Spleen (tissue), 11 donors: ENCODE data around the gene DNAH10. TPM values are rescaled to one million over a fixed set of nuclear protein-coding genes. Genes with fewer than 3 reads are reported as not detected.
A peak's percentile ranks its signal among the peaks of the same experiment; 100 is the strongest.

Experiments used
- DNase-seq: peaks from one replicate; pipeline ENCODE4 v3.0.0-alpha.2; 2020
- H3K27ac ChIP-seq, 8 donors: fragments of 200-600 bp; sonication (generic) in 7 of 8; 1 replicate in 4 of 8; 2 replicates in 4 of 8; pipeline versions ENCODE4 v1.5.0 to v1.8.0; 2016 to 2021; ENCODE audit warnings: inconsistent platforms in 4 of 8, mild to moderate bottlenecking in 4 of 8, moderate library complexity in 1 of 8
- H3K27me3 ChIP-seq, 7 donors: fragments of 200-600 bp; sonication (generic) in 6 of 7; replicated peaks in 1 of 7; 1 replicate in 4 of 7; 2 replicates in 3 of 7; pipeline versions ENCODE4 v1.5.0 to v1.8.0; 2016 to 2021; ENCODE audit warnings: inconsistent platforms in 3 of 7, mild to moderate bottlenecking in 1 of 7
- H3K36me3 ChIP-seq, 6 donors: fragments of 200-600 bp; sonication (generic) in 5 of 6; 1 replicate in 4 of 6; 2 replicates in 2 of 6; pipeline versions ENCODE4 v1.5.0 to v1.8.0; 2016 to 2021; ENCODE audit warnings: inconsistent platforms in 2 of 6
- H3K4me1 ChIP-seq, 6 donors: fragments of 200-600 bp; sonication (generic) in 5 of 6; 1 replicate in 3 of 6; 2 replicates in 3 of 6; pipeline versions ENCODE4 v1.5.0 to v1.8.0; 2016 to 2021; ENCODE audit warnings: inconsistent platforms in 3 of 6
- H3K4me3 ChIP-seq, 8 donors: fragments of 200-600 bp; sonication (generic) in 7 of 8; 1 replicate in 4 of 8; 2 replicates in 4 of 8; pipeline versions ENCODE4 v1.5.0 to v1.8.0; 2016 to 2021; ENCODE audit warnings: inconsistent platforms in 4 of 8, mild to moderate bottlenecking in 4 of 8, moderate library complexity in 2 of 8
- H3K9me3 ChIP-seq, 8 donors: fragments of 200-600 bp; sonication (generic) in 7 of 8; 1 replicate in 4 of 8; 2 replicates in 4 of 8; pipeline versions ENCODE4 v1.5.0 to v1.8.0; 2016 to 2021; ENCODE audit warnings: inconsistent platforms in 4 of 8
- POLR2A ChIP-seq, 3 donors: fragments of 450-650 bp; IDR thresholded peaks; one replicate each; pipeline ENCODE4 v1.5.1; 2017; ENCODE audit warnings: antibody characterized with exemption in 3 of 3, mild to moderate bottlenecking in 1 of 3
- POLR2AphosphoS5 ChIP-seq, 3 donors: sonication (generic); formaldehyde crosslinking; IDR thresholded peaks; one replicate each; pipeline ENCODE4 v1.5.1; 2017; ENCODE audit warnings: antibody characterized with exemption in 3 of 3
- WGBS, 5 donors: extraction: QIAGEN DNeasy Blood & Tissue Kit in 3 of 5; methylation state at CpG; one replicate each; pipeline versions ENCODE4 v1.1.5 to v1.1.7; 2013 to 2018; 5-methylcytosine and 5-hydroxymethylcytosine counted together
- intact Hi-C: fragments of 100-400 bp; cut with DNase I; formaldehyde crosslinking; loops from one replicate; pipeline ENCODE4 v1.15.0; 2023; ENCODE audit warnings: low total_unique reads
- polyA plus RNA-seq, 3 donors: library from polyadenylated mRNA; stranded (reverse); fragments of 200-250 nt; gene quantifications; one replicate each; pipeline ENCODE4 v1.2.1, GENCODE V29; 2013
- total RNA-seq, 7 donors: library from RNA; depleted of rRNA in 3 of 7; stranded (reverse); fragments of >200 nt in 3 of 7; fragmentation: NEBNext Ultra II Directional in 4 of 7; extraction: Animal tissue kit (Norgen Biotek cat#: 25700) in 4 of 7; gene quantifications; one replicate each; pipeline versions ENCODE4 v1.1.0 to v1.2.1, GENCODE V29; 2016 to 2021
- TF ChIP-seq, protein P1 (sequence below), 11 experiments: fragments of 200-600 bp in 7 of 11; fragments of 450-650 bp in 4 of 11; sonication (generic) in 4 of 11; IDR thresholded peaks in 8 of 11; conservative IDR thresholded peaks in 3 of 11; 1 replicate in 7 of 11; 2 replicates in 4 of 11; pipeline versions ENCODE4 v1.4.0 to v1.8.0; 2016 to 2021; ENCODE audit warnings: antibody characterized with exemption in 11 of 11, inconsistent platforms in 4 of 11, mild to moderate bottlenecking in 1 of 11
- donor health status: healthy with polysubstance abuse.
- donor health status: DM: no; HTN: no; CAD: no; lungs with moderate emphysema.
- donor health status: DM: no; HTN: no; CAD: no.
- donor health status: Bipolar disorder and iron deficiency.
- donor health status: healthy.
- donor health status: DM: no; HTN: no; CAD: no.
- donor health status: DM: yes; HTN: yes; CAD: no.

Gene DNAH10
- total and polyA plus RNA-seq, 10 donors: 0.23 to 2.2 (median 0.43) TPM; not detected in 1

DNA sequence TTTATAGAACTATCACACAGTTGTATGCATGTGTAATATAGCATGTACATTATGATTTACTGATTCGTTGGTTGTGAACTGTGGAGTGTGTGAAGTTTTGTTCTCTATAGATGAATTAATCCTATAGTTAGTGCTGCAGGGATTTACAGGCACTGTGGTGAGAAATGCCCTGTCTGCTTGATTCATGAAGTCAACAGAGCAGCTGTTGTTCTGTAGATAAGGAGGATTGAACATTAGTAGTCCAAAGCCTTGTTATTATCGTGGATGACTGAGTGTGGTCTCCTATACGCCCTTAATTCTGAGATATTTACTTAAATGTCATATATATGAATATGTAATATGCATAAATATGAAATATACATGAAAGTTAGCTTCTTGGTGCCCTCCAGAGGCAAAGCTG, 98.3 kb downstream of the DNAH10 start:
- Histone ChIP-seq H3K36me3 (no peaks in the 10 kb centered on the region), H3K4me3 (no peak overlapping the region), H3K9me3 (no peaks in the 10 kb centered on the region), H3K27me3 (no peaks in the 10 kb centered on the region), H3K4me1 (no peaks in the 10 kb centered on the region), H3K27ac (no peak overlapping the region)
- intact Hi-C loops: no loop called here
- 47 to 57% (median 55%) methylated on average over 3 of the region's 3 CpGs for WGBS, 5 donors
- DNase-seq: no peak
- TF ChIP-seq POLR2A (IDR thresholded peaks at IDR 0.05) (no peak), POLR2AphosphoS5 (IDR thresholded peaks at IDR 0.05) (no peak)
- TF ChIP-seq, protein P1, sequence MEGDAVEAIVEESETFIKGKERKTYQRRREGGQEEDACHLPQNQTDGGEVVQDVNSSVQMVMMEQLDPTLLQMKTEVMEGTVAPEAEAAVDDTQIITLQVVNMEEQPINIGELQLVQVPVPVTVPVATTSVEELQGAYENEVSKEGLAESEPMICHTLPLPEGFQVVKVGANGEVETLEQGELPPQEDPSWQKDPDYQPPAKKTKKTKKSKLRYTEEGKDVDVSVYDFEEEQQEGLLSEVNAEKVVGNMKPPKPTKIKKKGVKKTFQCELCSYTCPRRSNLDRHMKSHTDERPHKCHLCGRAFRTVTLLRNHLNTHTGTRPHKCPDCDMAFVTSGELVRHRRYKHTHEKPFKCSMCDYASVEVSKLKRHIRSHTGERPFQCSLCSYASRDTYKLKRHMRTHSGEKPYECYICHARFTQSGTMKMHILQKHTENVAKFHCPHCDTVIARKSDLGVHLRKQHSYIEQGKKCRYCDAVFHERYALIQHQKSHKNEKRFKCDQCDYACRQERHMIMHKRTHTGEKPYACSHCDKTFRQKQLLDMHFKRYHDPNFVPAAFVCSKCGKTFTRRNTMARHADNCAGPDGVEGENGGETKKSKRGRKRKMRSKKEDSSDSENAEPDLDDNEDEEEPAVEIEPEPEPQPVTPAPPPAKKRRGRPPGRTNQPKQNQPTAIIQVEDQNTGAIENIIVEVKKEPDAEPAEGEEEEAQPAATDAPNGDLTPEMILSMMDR (IDR thresholded peaks at IDR 0.05 in 8 of 11, conservative IDR thresholded peaks at IDR 0.05 in 3 of 11): no peak

DNA sequence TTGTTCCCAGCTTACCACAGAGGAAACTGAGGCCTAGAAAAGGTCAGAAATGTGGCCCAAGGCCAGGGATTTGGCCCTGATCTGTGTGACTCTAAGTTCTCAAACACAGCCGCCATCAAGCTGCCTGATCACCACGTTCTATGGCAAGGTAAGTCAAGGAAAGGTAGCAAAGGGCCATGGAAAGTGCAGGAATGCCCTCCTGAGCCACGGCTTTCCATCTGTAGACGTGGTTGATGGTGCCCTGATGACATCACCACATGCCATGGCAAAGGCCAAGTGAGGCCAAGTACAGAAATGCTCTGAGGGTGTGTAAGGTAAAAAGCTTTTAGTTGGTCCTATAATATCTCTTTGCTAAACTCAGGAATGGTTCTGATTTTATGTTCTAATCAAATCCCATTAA, 99.3 kb downstream of the DNAH10 start:
- TF ChIP-seq, protein P1 (IDR thresholded peaks at IDR 0.05 in 8 of 11, conservative IDR thresholded peaks at IDR 0.05 in 3 of 11): no peak
- no peak for TF ChIP-seq POLR2A (IDR thresholded peaks at IDR 0.05)
- no peak for TF ChIP-seq POLR2AphosphoS5 (IDR thresholded peaks at IDR 0.05)
- intact Hi-C loops: no loop called here
- no peaks in the 10 kb centered on the region for H3K36me3 ChIP-seq
- no peak for DNase-seq
- no peaks in the 10 kb centered on the region for H3K4me1 ChIP-seq
- no peaks in the 10 kb centered on the region for H3K27me3 ChIP-seq
- WGBS, 5 donors: 73 to 82% (median 80%) methylated on average over 4 of the region's 4 CpGs
- no peak overlapping the region for H3K27ac ChIP-seq
- no peak overlapping the region for H3K4me3 ChIP-seq
- H3K9me3 ChIP-seq: no peaks in the 10 kb centered on the region

DNA sequence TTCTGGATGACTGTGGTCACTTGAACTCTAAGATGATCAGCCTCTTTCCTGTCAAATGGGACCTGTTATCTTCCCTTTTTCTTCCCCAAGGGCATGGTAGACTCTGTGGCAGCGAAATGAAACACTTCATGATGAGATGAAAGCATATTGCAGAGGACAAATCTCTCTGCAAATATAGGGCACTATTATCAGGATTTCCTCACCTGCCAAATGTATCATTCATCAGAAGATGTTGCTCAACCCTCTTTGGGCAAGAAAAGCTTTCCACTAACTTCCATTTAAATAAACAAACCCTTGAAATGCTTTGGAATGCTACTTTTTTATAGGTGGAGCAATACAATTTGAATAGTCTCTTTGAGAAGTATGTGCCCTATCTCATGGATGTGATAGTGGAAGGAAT, 105.0 kb downstream of the DNAH10 start:
- Histone ChIP-seq H3K27me3 (no peaks in the 10 kb centered on the region), H3K36me3 (no peaks in the 10 kb centered on the region), H3K4me3 (no peak overlapping the region), H3K9me3 (no peaks in the 10 kb centered on the region), H3K27ac (no peak overlapping the region), H3K4me1 (no peaks in the 10 kb centered on the region)
- 48 to 84% (median 79%) methylated on average over 1 of the region's 1 CpG for WGBS, 5 donors
- no peak for DNase-seq
- intact Hi-C loops: no loop called here
- TF ChIP-seq POLR2AphosphoS5 (IDR thresholded peaks at IDR 0.05) (no peak), POLR2A (IDR thresholded peaks at IDR 0.05) (no peak)
- TF ChIP-seq, protein P1 (IDR thresholded peaks at IDR 0.05 in 8 of 11, conservative IDR thresholded peaks at IDR 0.05 in 3 of 11): no peak

DNA sequence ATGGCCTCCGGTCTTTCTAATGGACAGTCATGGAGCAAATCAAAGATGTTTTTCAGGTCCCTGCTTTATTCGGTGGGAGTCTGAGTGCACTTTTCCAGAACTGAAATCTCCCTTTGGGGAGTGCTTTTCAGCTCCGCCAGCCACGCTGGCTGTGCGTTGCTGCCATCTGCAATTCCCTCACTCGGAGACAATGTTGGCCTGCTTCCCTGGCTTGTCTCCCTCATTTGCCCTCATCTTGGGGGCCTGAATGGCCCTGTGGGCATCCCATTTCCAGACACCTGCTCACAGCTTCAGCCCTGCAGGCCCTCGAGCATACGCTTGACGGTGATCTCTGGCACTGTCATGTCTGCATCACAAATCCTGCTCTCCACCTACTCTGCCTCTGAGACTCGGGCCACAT, 106.7 kb downstream of the DNAH10 start:
- Histone ChIP-seq H3K36me3 (no peaks in the 10 kb centered on the region), H3K9me3 (no peaks in the 10 kb centered on the region), H3K4me3 (no peak overlapping the region), H3K27me3 (peaks cover 0 to 6% (median 0%) of the 10 kb centered on the region in 7 donors), H3K4me1 (no peaks in the 10 kb centered on the region), H3K27ac (no peak overlapping the region)
- DNase-seq: peak; percentile 13
- intact Hi-C loops: no loop called here
- WGBS, 5 donors: 84 to 95% (median 93%) methylated on average over 10 of the region's 10 CpGs
- no peak for TF ChIP-seq POLR2AphosphoS5 (IDR thresholded peaks at IDR 0.05)
- TF ChIP-seq, protein P1 (IDR thresholded peaks at IDR 0.05 in 8 of 11, conservative IDR thresholded peaks at IDR 0.05 in 3 of 11): no peak
- no peak for TF ChIP-seq POLR2A (IDR thresholded peaks at IDR 0.05)
